T-helper 2 cell treated with Interferon-gamma antibody and Interleukin-4, amounts not matched to agents 100 ng/mL and 5 ng/mL, for 36 hours (primary cell): ENCODE data around the gene LRRC47. TPM values are rescaled to one million over a fixed set of nuclear protein-coding genes. Genes with fewer than 3 reads are reported as not detected.
"Not testable (repeated sequence)": the region's sequence is repeated elsewhere in the genome, so short reads cannot be mapped to it uniquely, and the experiment has no call there.

ENCODE experiments used
- intact Hi-C: fragments of 100-400 bp; cut with micrococcal nuclease; formaldehyde crosslinking; loops from one replicate; pipeline ENCODE4 v1.15.1; 2023
- total RNA-seq: library from RNA; stranded (reverse); gene quantifications from 2 replicates; pipeline ENCODE4 v1.2.3, GENCODE V29; 2022

Gene LRRC47
- total RNA-seq, 1 donor from 2014 or later: 40.4 TPM

DNA sequence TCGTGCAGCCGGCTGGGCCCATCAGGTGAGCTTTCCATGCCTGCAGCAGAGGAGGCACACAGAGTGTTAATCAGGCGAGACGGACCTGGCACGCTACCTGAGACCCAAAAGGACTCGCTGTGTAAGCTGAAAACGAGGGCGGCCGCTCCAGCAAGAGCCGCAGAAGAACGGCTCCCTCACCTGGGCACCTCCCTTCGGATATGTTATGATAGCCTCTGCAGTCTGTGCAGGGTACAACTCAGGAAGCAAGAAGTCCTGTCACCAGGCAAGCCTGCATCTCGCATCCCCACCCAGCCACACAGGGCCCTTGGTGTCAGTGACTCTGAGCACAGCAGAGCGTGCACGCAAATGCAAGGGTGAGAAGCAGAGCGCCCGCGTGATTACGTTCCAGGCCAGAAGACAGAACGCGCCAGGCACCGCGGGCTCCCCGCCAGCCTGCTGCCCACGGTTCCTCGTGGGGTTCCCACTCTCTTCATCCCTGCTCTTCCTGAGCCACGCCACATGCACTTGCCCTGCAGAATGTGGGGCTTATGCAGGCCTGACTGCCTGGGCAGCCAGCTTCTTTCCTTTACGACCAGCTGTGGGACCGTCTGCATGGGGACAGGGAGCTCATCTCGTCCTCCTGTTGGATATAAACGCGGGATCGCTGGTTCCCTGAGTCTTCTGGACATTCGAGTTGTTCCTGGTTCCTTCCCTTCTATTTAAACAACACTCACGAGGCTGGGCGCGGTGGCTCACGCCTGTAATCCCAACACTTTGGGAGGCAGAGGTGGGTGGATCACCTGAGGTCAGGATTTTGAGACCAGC is 20.2 kb upstream of the LRRC47 start:
- intact Hi-C loops: no loop called here

DNA sequence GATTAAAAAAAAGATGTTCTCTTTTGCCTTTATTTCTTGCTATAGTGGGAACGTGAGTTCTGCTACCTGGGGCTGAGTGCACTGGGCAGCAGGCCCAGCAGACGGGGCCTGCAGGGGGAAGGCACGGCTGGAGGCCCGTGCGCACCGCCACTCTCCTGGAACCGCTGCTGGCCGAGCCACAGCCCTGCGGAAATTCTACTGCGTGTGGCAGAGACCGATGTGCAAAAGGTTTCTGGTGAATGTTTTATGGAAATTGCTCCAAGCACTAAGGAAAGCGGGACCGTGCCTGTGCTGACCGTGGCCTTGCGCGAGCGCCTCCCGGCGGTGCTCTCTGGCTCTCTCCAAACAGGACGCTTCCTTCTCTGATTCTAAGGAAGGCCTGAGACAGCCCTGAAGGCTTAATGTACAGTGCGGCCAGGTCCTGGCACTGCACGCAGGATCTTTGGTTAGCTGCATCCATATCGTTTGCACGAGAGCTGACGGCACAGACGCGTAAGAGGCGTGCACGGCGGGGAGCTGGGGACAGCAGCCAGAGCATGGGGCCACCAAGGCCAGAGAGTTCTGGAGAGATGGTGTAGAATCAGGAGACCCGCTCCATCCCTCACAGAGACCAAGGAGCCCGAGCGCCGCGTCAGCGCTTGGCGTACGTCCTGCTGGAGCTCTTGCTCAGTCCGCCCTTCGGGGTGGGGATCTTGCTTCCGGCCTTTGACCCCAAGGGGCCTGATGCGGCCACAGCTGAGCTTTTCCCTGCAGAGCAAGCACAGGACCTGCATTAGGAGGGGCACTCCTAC is 18.7 kb upstream of the LRRC47 start:
- intact Hi-C loops: no loop called here

DNA sequence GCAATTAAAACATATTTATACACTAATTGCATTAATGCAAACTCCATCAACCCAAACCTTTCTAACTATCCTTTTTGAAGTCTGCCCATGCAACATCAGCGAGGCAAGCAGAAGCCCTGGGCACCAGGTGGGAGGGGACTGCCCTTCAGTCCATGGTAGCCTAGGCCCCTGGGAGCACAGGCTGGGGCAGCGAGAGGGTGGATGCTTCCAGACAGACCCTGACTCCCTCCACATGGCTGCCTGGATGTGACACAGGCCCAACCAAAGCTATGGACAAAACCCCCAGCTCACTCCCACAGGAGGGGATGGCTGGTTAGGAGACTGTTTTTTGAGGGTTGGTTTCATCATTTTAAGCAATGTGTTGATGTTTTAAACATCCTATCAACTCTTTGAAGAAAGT is 17.8 kb upstream of the LRRC47 start:
- intact Hi-C loops: no loop called here

DNA sequence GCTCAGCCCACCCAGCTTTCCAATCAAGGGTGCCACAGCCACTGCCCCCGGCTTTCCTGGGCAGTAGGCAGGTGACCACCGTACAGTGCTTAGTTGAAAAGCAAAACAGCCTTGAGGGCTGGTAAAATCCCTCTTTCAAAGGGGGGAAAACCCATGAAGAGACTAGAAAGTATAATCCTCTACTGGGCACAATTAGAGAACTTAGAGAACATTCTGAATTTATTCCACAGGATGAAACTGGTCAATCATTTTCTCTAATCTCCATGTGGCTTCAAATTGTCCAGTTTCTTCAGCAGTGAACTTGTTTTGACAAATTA is 15.3 kb upstream of the LRRC47 start:
- intact Hi-C loops: no loop called here

DNA sequence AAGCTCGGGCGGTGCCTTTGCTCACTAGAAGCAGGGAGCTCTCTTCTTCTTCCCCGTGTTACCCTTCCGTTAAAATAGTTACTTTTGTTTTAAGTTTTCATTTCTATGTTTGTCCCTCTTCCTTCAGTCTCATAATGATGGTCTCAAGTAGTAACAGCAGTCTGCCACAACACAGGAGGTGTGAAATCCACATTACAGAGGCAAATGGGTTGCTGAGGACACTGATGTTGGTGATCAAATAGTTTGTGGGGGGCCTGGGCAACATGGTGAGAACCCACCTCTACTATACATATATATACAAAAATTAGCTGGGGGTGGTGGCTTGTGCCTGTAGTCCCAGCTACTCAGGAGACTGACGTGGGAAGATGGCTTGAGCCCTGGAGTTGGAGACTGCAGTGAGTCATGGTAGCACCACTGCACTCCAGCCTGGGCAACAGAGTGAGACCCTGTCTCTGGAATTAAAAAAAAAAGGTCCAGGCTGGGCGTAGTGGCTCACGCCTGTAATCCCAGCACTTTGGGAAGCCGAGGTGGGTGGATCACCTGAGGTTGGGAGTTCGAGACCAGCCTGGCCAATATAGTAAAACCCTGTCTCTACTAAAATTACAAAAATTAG is 14.0 kb upstream of the LRRC47 start:
- intact Hi-C loops: not testable (repeated sequence)

DNA sequence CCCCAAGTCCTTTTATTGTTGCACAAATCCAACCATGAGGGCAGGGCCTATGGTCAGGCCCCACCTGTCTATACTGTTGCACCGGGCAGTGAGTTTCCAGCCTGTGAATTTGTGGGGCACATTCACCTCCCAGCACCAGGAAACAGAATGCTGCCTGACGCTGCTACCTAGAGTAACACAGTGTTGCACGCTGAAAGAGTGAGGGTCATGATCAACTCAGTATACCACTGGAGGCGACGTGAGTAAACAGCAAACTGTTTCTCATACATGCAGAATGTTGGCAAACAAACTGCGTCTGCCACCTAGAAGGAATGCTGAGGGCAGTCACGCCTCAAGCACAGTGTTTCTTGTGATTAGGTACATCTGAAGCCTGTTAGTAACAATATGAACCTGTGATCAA is 13.4 kb upstream of the LRRC47 start:
- intact Hi-C loops: no loop called here

DNA sequence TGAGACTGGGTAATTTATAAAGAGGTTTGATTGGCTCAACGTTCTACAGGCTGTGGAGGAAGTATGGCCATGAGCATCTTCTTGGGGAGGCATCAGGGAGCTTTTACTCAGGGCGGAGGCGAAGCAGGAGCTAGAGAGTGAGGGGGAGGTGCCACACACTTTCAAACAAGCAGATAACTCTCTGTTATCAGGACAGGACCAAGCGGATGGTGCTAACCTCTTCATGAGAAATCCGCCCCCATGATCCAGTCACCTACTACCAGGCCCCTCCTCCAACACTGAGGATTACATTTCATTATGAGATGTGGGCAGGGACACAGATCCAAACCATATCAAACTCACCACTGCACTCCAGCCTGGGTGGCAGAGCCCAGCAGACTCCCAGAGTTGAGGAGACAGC is 11.5 kb upstream of the LRRC47 start:
- intact Hi-C loops: no loop called here

DNA sequence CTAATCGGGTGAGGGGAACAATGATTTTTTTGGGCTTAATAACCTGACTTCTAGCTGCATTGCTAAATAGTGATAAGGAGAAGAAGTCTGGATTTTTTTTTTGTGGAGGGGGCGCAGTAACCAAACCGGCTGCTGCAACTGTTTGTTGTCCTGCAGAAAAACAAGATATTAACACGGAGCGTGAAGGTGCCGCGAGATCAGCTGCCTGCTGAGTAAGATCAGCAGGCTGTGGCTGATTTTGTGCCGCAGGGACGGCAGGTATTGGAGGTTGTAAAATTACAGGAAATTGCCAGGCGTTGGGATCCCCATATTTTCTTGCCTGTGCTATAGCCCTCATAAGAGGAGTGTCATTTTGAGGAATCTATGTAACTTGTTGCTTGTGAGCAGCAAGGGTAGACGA is 8.7 kb upstream of the LRRC47 start:
- intact Hi-C loops: no loop called here

DNA sequence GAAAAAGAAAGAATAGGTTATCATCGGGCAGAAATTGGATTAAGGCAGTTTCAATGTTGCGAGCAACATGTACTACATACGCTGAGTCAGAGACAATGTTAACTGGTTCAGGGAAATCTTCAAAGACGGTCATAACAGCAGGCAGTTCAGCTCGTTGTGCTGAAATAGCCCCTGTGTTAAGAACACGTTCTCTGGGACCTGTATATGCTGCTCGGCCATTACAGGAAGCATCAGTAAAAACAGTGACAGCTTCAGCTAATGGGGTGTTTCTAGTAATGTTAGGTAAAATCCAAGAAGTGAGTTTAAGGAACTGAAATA is 8.3 kb upstream of the LRRC47 start:
- intact Hi-C loops: not testable (repeated sequence)

DNA sequence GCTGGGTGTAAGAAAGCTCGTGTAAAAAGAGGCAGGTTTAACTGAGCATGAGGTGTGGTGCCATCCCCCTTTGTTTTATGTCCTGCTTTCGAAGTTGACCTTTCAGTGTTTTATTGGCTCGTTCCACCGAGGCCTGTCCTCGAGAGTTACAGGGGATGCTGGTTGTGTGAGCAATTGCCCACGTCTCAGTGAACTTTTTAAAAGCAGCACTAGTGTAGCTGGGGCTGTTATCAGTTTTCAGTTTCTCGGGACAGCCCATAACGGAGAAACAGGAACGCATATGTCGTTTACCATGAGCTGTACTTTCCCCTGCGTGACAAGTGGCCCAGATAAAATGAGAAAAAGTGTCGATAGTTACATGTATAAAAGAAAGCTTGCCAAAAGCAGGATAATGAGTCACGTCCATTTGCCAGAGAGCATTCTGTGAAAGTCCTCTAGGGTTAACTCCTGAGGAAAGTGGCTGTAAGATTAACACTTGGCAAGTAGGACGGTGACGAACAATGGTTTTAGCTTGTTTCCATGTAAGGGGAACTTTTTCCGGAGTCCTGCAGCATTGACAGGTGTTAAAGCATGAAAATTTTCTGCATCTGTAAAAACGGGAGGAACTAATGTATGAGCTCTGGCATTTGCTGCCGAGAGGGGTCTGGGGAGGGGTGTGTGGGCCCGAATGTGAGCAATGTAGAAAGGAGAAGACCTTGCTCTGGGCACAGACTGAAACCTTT is 7.8 kb upstream of the LRRC47 start:
- intact Hi-C loops: no loop called here

DNA sequence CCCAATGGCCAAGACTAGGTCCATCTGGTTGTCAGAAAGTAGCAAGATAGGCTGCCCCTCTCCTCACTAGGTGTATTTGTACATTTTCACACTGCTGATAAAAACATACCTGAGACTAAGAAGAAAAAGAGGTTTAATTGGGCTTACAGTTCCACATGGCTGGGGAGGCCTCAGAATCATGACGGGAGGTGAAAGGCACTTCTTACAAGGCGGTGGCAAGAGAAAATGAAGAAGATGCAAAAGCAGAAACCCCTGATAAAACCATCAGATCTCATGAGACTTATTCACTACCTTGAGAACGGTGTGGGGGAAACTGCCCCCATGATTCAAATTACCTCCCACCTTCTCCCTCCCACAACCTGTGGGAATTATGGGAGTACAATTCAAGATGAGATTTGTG is 4.5 kb upstream of the LRRC47 start:
- intact Hi-C loops: not testable (repeated sequence)

DNA sequence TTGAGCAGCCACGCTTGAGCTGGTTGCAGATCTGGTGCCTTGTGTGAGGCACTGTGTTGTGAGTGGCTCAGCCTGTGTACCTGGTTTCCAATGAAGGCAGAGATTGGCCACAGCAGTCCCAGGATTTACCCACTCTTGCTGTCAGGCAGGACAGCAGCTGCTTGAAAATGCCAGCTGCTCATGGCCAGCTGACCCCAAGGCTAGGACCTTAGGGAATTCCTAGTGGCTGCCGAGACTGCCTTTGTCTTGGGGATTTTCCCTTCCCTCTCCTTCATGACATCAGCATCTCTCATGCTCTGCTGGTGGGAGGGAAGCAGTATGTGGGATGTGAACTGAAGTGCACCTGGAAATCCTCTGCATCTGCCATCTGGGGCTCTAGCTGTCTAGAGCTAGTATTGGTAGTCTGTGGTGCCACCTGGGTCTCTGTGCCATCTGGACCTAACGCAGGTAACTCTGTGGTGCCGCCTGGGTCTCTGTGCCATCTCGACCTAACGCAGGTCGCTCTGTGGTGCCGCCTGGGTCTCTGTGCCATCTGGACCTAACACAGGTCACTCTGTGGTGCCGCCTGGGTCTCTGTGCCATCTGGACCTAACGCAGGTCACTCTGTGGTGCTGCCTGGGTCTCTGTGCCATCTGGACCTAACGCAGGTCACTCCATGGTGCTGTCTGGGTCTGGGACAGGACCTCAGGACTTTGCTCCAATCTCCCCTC is 3.8 kb upstream of the LRRC47 start:
- intact Hi-C loops: no loop called here

DNA sequence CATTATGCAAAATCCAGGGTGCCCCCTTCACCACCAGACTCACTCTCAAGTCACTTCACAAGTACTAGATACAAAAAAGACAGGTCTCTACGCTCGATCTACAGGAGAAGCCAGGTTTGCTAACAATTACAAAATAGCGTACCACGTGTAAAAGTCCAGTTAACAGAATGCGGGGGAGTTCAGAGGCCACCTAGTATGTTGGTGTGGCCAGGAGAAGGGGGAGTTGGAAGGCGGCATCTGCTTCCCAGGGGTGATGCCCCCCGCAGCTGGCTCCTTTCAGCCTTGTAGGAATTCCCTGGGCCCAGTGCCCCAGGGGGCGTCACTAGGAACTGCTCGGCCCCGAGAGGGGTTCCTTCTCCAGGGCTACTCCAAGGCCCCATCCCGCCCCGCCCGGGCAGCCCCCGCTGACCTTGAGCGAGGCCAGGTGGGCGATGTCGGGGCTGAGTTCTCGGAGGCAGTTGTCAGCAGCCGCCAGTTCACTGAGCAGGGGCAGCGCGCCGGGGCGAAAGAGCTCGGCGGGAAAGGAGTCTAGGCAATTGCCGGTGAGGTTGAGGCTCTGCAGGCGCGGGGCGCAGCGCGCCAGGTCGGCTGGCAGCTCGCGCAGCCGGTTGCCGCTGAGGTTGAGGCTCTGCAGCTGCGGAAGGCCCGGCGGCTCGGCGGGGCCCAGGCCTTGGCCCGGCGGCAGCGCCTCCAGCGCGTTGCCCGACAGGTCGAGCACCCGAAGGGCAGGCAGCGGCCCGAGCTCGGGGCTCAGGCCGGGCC is 664 bp downstream of the LRRC47 start:
- intact Hi-C loops: loop anchor here (1.0 to 2.0 kb wide), 6 partner anchors 23 to 170 kb away; partner anchors contain the start of genes C1orf174, CEP104, DFFB and SMIM1

DNA sequence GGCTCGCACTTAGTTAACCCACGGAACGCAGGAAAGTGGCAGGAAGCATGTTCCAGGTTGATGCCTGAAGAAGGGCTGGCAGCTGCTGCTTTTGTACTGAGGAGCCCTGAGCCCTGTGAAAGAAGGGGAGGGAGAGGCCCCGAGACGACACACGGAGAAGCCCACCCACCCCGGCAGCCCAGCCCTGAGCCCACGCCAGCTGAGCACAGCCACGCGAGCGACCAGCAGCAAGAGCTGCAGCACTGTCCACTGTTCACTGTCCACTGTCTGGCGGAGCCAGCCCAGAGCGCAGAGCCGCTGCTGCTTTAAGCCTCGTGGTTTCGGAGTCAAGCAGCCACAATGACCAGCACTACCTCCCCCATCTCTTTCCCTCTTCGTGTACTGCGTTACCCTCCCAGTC is 5.3 kb downstream of the LRRC47 start:
- intact Hi-C loops: no loop called here

DNA sequence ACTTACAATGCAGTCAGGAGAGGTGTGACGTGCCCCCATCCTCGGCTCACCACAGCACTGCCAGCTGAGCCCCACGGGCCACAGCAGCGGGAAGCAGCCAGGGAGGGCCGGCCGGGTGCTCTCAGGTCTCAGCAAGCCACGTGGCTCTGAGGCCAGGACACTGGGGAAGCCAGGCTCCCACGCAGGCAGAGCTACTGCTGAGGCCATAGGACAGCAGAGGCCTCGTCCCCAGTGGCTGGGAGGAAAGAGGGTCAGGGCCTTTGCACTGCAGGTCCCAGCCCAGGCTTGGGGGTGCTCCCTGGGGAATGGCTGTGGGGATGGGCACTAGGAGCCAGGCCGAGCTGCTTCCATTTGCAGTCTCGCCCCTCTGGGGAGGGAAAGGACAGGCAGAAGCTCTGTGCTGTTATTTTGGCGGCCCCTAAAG is 5.8 kb downstream of the LRRC47 start:
- intact Hi-C loops: no loop called here

DNA sequence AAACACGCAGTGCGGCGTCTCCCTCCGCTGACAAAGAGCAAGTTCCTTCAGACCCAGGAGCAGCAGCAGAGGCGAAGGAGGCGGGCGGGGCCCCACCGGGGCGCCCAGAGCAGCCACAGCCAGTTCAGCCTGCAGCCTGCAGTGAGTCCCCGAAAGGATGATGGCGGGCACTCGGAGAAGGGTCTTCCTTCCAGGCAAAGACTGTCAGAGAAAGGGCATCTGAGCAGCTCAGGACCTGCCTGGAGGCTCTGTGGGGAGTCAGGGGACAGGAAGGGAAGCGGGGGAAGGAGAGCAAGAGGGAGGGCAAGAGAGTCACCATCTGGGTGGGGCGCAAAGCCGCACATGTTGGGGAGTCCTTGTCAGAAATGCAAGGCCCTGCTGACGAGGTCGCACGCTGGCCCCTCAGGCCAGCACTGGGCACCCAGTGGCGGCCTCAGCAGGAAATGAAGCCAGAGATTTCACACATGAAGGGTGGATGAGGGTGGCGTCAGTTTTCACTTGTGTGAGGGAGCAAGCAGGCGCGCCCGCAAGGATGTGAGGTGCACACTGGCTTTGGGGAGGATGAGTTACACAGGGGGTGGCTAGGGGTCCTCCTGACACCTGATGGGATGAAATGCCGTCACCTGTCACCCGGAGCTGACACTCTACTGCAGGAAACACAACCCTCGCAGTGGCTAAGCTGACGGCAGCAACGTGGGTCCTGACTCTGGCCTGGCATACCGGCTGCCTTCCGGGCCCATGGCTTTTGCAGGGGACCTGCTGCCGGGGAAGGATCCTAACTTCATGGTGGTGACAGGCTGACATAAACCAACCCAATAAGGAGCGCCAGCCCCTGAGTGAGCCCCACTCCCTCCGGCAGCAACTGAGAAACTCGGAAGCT is 6.6 kb downstream of the LRRC47 start:
- intact Hi-C loops: no loop called here

DNA sequence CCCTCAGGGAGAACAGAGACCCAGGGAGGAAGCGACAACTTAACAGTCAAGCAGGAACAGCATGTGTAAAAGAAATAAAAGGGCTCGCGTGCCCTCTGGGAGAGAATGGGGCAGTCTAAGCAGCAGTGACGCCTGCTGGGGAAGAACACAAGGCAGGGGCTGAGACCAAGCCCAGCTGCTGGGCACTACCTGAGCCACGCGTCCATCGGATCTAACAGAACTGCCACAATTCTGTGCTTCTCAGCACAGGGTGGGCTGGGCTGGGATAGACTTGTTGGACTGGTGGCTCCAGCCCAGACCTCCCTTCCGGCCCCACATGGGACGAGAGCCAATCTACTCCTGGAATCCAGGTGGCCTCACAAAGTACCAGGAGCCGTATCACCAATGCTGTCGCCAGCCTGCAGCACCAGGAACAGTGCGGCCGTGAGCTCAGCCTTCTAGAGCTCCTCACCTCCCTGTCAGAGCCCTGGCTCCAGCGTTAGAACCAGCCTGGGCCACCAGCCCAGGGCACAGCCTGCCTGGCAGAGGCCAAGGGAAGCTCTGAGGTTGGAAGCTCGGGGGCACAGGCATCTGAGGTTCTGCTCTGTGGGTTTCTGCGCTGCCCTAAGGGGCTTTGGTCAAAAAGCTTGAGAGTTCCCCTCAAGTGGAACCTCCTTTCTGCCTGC is 7.4 kb downstream of the LRRC47 start:
- intact Hi-C loops: no loop called here

DNA sequence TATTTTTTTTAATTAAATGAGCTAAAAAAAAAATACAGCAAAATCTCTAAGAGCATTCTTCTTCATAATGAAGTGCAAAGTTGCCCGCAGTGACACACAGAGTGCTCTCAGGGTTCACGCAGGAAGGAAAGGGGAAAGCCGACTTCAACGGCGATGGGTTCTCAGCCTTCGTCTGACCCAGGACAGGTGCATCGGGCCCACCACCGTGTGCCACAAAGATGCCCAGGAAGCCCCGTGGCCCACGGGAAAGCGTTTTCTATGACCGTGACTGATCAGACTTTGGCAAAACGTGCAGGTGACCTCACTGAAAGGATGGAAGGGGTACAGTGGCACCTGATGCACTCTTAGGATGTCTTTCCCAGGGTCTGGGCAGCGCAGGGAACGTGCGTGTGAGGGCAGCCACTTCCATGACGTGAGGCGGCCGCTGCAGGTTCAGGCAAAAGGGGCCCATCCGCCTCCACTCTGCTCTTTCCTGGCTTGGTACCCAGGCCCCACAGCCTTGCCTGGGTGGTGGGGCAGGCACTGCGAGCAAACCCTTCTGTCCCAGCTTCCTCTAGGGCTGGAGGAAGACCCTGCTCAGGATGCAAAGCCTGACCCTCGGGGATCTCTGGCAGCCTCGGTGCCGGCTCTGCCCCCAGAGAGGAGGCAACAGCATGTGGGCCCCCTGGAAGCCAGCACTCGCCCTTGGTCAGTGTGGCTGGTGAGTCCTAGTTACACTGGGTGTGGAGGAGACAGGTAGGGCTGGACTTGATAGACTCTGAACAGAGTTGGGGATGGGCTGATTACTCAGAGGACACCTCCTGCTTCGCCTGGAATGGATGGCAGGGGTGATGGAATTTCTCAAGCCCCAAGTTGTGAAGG is 8.3 kb downstream of the LRRC47 start:
- intact Hi-C loops: no loop called here
